Kidney (tissue), 14 donors: Measurements from ENCODE around the gene IFI16. TPM values are rescaled to one million over a fixed set of nuclear protein-coding genes. Genes with fewer than 3 reads are reported as not detected.

Experiments used
- DNase-seq, 5 donors: peaks; one replicate each; pipeline ENCODE4 v3.0.0-alpha.2; 2013 to 2020
- FAIRE-seq: peaks from 2 replicates; lab custom pipeline; 2012; peaks lifted over from hg19 to GRCh38; lab: Jason Lieb, UNC
- H3K27ac ChIP-seq, 2 donors: one replicate each; pipeline ENCODE4 v1.7.0; 2013; ENCODE audit warnings: low read depth in 2 of 2, low read length in 2 of 2, inconsistent platforms in 1 of 2
- H3K27me3 ChIP-seq: one replicate; pipeline ENCODE4 v1.7.1; 2013; ENCODE audit warnings: low read length, inconsistent platforms; ENCODE audit not compliant: control insufficient read depth, insufficient read depth
- H3K36me3 ChIP-seq, 3 donors: one replicate each; pipeline versions ENCODE4 v1.7.0 to v1.7.1; 2013; ENCODE audit warnings: low read length in 3 of 3, control low read depth in 1 of 3, inconsistent platforms in 1 of 3; ENCODE audit not compliant: insufficient read depth in 3 of 3, control insufficient read depth in 2 of 3
- H3K4me1 ChIP-seq, 3 donors: one replicate each; pipeline versions ENCODE4 v1.7.0 to v1.7.1; 2013; ENCODE audit warnings: low read length in 3 of 3, inconsistent platforms in 1 of 3, low read depth in 1 of 3; ENCODE audit not compliant: control insufficient read depth in 2 of 3, insufficient read depth in 2 of 3
- H3K4me3 ChIP-seq, 3 donors: one replicate each; pipeline versions ENCODE4 v1.7.0 to v1.8.1; 2013; ENCODE audit warnings: low read length in 3 of 3, control low read depth in 1 of 3, inconsistent platforms in 1 of 3
- H3K9ac ChIP-seq, 3 donors: one replicate each; pipeline versions ENCODE4 v1.7.0 to v1.7.1; 2013; ENCODE audit warnings: low read length in 3 of 3, control low read depth in 1 of 3, inconsistent platforms in 1 of 3
- H3K9me3 ChIP-seq, 3 donors: one replicate each; pipeline versions ENCODE4 v1.7.0 to v1.7.1; 2013; ENCODE audit warnings: low read length in 3 of 3, control low read depth in 1 of 3, inconsistent platforms in 1 of 3; ENCODE audit not compliant: control insufficient read depth in 2 of 3, insufficient read depth in 1 of 3
- CTCF ChIP-seq: IDR thresholded peaks from 3 replicates; pipeline ENCODE4 v1.5.1; 2012; ENCODE audit warnings: mild to moderate bottlenecking, moderate library complexity, borderline replicate concordance; ENCODE audit not compliant: insufficient read depth; ENCODE audit errors: extremely low read depth
- intact Hi-C: fragments of 100-400 bp; cut with DNase I; formaldehyde crosslinking; loops from one replicate; pipeline ENCODE4 v1.11.1; 2022
- polyA plus RNA-seq: library from polyadenylated mRNA; stranded (reverse); fragments of 350-450 nt; fragmentation: Illumina TruSeq; extraction: RNeasy Lipid Tissue Mini Kit (QIAGEN cat#74804); gene quantifications from one replicate; pipeline ENCODE4 v1.2.3, GENCODE V29; 2014; ENCODE audit warnings: low read depth, low replicate concordance; ENCODE audit not compliant: insufficient read depth
- total RNA-seq: library from RNA; stranded (reverse); fragmentation: NEBNext Ultra II Directional; extraction: Animal tissue kit (Norgen Biotek cat#: 25700); gene quantifications from one replicate; pipeline ENCODE4 v1.2.1, GENCODE V29; 2021
- donor health status: control.
- donor health status: control.
- donor health status: control.
- donor health status: control.
- donor health status: control.
- donor health status: DM: yes; HTN: yes; CAD: no.
- donor health status: Normal renal cell carcinoma (clear cell type).

The IFI16 gene
- total and polyA plus RNA-seq, 2 donors from 2014 or later, result 30.0 to 91.8 TPM

GRCh38 chr1:158969166-158969565 is 40.5 kb upstream of the IFI16 start:
- Histone ChIP-seq H3K4me3 (no peak overlapping the region), H3K9ac (no peak overlapping the region), H3K4me1 (no peaks in the 10 kb centered on the region), H3K36me3 (no peaks in the 10 kb centered on the region), H3K9me3 (no peaks in the 10 kb centered on the region), H3K27ac (no peak overlapping the region), H3K27me3 (no peaks in the 10 kb centered on the region)
- no peak for FAIRE-seq
- intact Hi-C loops, result no loop called here
- no peak for TF ChIP-seq CTCF
- DNase-seq, result no peak

- H3K27ac ChIP-seq, result no peak overlapping the region
- intact Hi-C loops, result no loop called here
- no peaks in the 10 kb centered on the region for H3K36me3 ChIP-seq
- H3K4me3 ChIP-seq, result no peak overlapping the region
- DNase-seq (no peak), FAIRE-seq (no peak)
- H3K27me3 ChIP-seq, result no peaks in the 10 kb centered on the region
- H3K4me1 ChIP-seq, result no peaks in the 10 kb centered on the region
- H3K9me3 ChIP-seq, result no peaks in the 10 kb centered on the region
- no peak for TF ChIP-seq CTCF
- H3K9ac ChIP-seq, result no peak overlapping the region
Measured at GRCh38 chr1:158969855-158970254, 39.9 kb upstream of the IFI16 start.

- no peak overlapping the region for H3K9ac ChIP-seq
- no peak for FAIRE-seq
- TF ChIP-seq CTCF, result no peak
- no peaks in the 10 kb centered on the region for H3K36me3 ChIP-seq
- no peaks in the 10 kb centered on the region for H3K4me1 ChIP-seq
- intact Hi-C loops, result no loop called here
- DNase-seq, result no peak
- no peak overlapping the region for H3K4me3 ChIP-seq
- no peak overlapping the region for H3K27ac ChIP-seq
- H3K27me3 ChIP-seq, result no peaks in the 10 kb centered on the region
- H3K9me3 ChIP-seq, result no peaks in the 10 kb centered on the region
Measured at GRCh38 chr1:158972841-158973240, 36.9 kb upstream of the IFI16 start.

- Histone ChIP-seq H3K9me3 (no peaks in the 10 kb centered on the region), H3K4me3 (no peak overlapping the region), H3K36me3 (no peaks in the 10 kb centered on the region), H3K4me1 (no peaks in the 10 kb centered on the region), H3K27ac (no peak overlapping the region), H3K9ac (no peak overlapping the region), H3K27me3 (no peaks in the 10 kb centered on the region)
- no peak for TF ChIP-seq CTCF
- FAIRE-seq (no peak), DNase-seq (peak in 2 of 5 donors; percentile 7 to 16)
- intact Hi-C loops, result no loop called here
Measured at GRCh38 chr1:158976219-158976618, 33.5 kb upstream of the IFI16 start.
